ENCODE results near the gene DAPP1.

DNA sequence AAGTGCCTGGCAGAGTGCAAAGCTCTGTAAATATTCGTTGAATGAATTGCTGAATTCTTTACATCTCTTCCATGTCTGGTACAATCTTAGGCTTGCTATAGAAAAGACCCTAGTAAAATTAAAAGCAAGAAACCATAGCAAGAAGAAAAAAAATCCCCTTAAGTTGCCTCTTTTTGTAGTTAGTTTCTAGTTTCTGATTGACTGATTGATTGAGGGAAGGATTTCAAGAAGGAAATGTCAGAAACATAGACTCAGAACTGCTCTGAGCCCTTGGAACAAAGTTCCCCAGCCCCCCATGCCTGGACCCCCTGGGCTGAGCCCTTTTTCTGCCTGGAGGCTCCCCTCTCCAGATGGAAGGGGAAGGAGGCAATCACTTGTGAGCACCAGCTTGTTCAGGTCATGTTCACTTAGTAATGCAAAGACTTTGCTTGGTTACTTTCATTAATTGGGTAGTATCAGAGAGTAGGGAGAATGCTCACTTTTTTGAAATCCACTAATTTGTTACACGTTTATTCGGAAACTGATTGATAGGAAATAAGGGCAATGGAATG lies 35.6 kb downstream of the DAPP1 start:
- TF ChIP-seq, protein P1, sequence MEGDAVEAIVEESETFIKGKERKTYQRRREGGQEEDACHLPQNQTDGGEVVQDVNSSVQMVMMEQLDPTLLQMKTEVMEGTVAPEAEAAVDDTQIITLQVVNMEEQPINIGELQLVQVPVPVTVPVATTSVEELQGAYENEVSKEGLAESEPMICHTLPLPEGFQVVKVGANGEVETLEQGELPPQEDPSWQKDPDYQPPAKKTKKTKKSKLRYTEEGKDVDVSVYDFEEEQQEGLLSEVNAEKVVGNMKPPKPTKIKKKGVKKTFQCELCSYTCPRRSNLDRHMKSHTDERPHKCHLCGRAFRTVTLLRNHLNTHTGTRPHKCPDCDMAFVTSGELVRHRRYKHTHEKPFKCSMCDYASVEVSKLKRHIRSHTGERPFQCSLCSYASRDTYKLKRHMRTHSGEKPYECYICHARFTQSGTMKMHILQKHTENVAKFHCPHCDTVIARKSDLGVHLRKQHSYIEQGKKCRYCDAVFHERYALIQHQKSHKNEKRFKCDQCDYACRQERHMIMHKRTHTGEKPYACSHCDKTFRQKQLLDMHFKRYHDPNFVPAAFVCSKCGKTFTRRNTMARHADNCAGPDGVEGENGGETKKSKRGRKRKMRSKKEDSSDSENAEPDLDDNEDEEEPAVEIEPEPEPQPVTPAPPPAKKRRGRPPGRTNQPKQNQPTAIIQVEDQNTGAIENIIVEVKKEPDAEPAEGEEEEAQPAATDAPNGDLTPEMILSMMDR (conservative IDR thresholded peaks at IDR 0.05; ENCODE audit: low read depth, low read length) = no peak
- no peak for TF ChIP-seq EZH2 (IDR thresholded peaks at IDR 0.05; ENCODE audit: borderline replicate concordance, low read depth, low read length, poor library complexity, severe bottlenecking)
